ENCODE results near the gene CENPS. TPM values are rescaled to one million over a fixed set of nuclear protein-coding genes. Genes with fewer than 3 reads are reported as not detected.

Gene CENPS
- total and polyA plus RNA-seq, 2 donors (not counting 1 experiment from before 2014, with no cell fraction given), result 3.1 to 10.9 TPM

- ATAC-seq (ENCODE audit: low read depth) (no peak), DNase-seq (no peak)
- Histone ChIP-seq H3K4me2 (replicated peaks; ENCODE audit: low read depth, low read length, poor library complexity, severe bottlenecking) (no peak overlapping the region), H3K4me3 (ENCODE audit: control extremely low read depth in 1 of 5, extremely low read depth in 1 of 5, insufficient read depth in 1 of 5, low read depth in 2 of 5, low read length in 4 of 5) (no peak overlapping the region), H2AFZ (ENCODE audit: insufficient read depth, low read depth, low read length, poor library complexity, severe bottlenecking) (no peak overlapping the region), H3K4me1 (ENCODE audit: control insufficient read depth in 2 of 2, insufficient read depth in 2 of 2, low read length in 2 of 2) (no peaks in the 10 kb centered on the region), H3K9me3 (ENCODE audit: control extremely low read depth in 1 of 3, control insufficient read depth in 2 of 3, insufficient read depth in 1 of 3, low read length in 2 of 3) (no peaks in the 10 kb centered on the region), H3K27ac (ENCODE audit: low read length in 2 of 2) (no peak overlapping the region), H3K79me2 (ENCODE audit: control insufficient read depth, insufficient read depth, low read length) (no peaks in the 10 kb centered on the region), H3K36me3 (replicated peaks in 1 of 2; ENCODE audit: control extremely low read depth in 1 of 2, control insufficient read depth in 1 of 2, extremely low read depth in 1 of 2, insufficient read depth in 2 of 2, low read length in 1 of 2) (peaks cover 0 to 33% of the 10 kb centered on the region in 2 experiments), H3K27me3 (replicated peaks in 1 of 4; ENCODE audit: control extremely low read depth in 1 of 4, control insufficient read depth in 3 of 4, insufficient read depth in 4 of 4, low read length in 3 of 4) (no peaks in the 10 kb centered on the region), H4K20me1 (ENCODE audit: control insufficient read depth, insufficient read depth, low read length, poor library complexity, severe bottlenecking) (no peaks in the 10 kb centered on the region), H3K9ac (ENCODE audit: low read length) (no peak overlapping the region)
- 100% methylated on average over 1 of the region's 5 CpGs for WGBS (ENCODE audit: insufficient coverage)
- TF ChIP-seq CTCF (IDR thresholded peaks at IDR 0.05) (no peak), EZH2 (IDR thresholded peaks at IDR 0.05; ENCODE audit: borderline replicate concordance, insufficient read depth, low read depth, low read length, poor library complexity, severe bottlenecking) (no peak)
- H3K27ac Mint-ChIP-seq, result no peak overlapping the region
- POLR2A ChIA-PET, result no interaction called here
- no peaks in the 10 kb centered on the region for H3K9me3 Mint-ChIP-seq (ENCODE audit: insufficient read depth)
- no peaks in the 10 kb centered on the region for H3K27me3 Mint-ChIP-seq
- no peaks in the 10 kb centered on the region for H3K4me1 Mint-ChIP-seq
- intact Hi-C loops (cut with micrococcal nuclease), result no loop called here
- CTCF ChIA-PET, result interaction anchor here (0.9 kb wide), 1 partner anchor 8 kb away, joined by 5 read pairs; the partner anchor contains the start of gene CENPS
- H3K4me3 Mint-ChIP-seq, result no peak overlapping the region
These were observed 8.6 kb upstream of the CENPS start for GRCh38 chr1:10421637-10422036.

GRCh38 chr1:10424034-10424433, 6.2 kb upstream of the CENPS start:
- ChIA-PET POLR2A (no interaction called here), CTCF (interaction anchor here (0.6 to 1.3 kb wide), 4 partner anchors 37 to 640 kb away, joined by 3 to 4 read pairs (median 3); no protein-coding TSS in a partner anchor)
- H4K20me1 ChIP-seq (ENCODE audit: control insufficient read depth, insufficient read depth, low read length, poor library complexity, severe bottlenecking), result no peaks in the 10 kb centered on the region
- intact Hi-C loops (cut with micrococcal nuclease), result no loop called here
- no peaks in the 10 kb centered on the region for H3K27me3 Mint-ChIP-seq
- H3K36me3 ChIP-seq (replicated peaks in 1 of 2; ENCODE audit: control extremely low read depth in 1 of 2, control insufficient read depth in 1 of 2, extremely low read depth in 1 of 2, insufficient read depth in 2 of 2, low read length in 1 of 2), result peaks cover 0 to 17% of the 10 kb centered on the region in 2 experiments
- H3K4me2 ChIP-seq (replicated peaks; ENCODE audit: low read depth, low read length, poor library complexity, severe bottlenecking), result no peak overlapping the region
- H3K27me3 ChIP-seq (replicated peaks in 1 of 4; ENCODE audit: control extremely low read depth in 1 of 4, control insufficient read depth in 3 of 4, insufficient read depth in 4 of 4, low read length in 3 of 4), result no peaks in the 10 kb centered on the region
- TF ChIP-seq EZH2 (IDR thresholded peaks at IDR 0.05; ENCODE audit: borderline replicate concordance, insufficient read depth, low read depth, low read length, poor library complexity, severe bottlenecking) (no peak), CTCF (IDR thresholded peaks at IDR 0.05) (no peak)
- ATAC-seq (ENCODE audit: low read depth), result no peak
- H3K9me3 ChIP-seq (ENCODE audit: control extremely low read depth in 1 of 3, control insufficient read depth in 2 of 3, insufficient read depth in 1 of 3, low read length in 2 of 3), result no peaks in the 10 kb centered on the region
- peaks cover 0 to 6% of the 10 kb centered on the region in 2 donors for H3K4me1 ChIP-seq (ENCODE audit: control insufficient read depth in 2 of 2, insufficient read depth in 2 of 2, low read length in 2 of 2)
- DNase-seq, result no peak
- H3K9me3 Mint-ChIP-seq (ENCODE audit: insufficient read depth), result no peaks in the 10 kb centered on the region
- no peak overlapping the region for H3K27ac Mint-ChIP-seq
- no peak overlapping the region for H3K9ac ChIP-seq (ENCODE audit: low read length)
- peaks cover 4% of the 10 kb centered on the region for H3K4me1 Mint-ChIP-seq
- H3K27ac ChIP-seq (ENCODE audit: low read length in 2 of 2), result no peak overlapping the region
- H3K4me3 Mint-ChIP-seq, result no peak overlapping the region
- no peaks in the 10 kb centered on the region for H3K79me2 ChIP-seq (ENCODE audit: control insufficient read depth, insufficient read depth, low read length)
- no peak overlapping the region for H3K4me3 ChIP-seq (ENCODE audit: control extremely low read depth in 1 of 5, extremely low read depth in 1 of 5, insufficient read depth in 1 of 5, low read depth in 2 of 5, low read length in 4 of 5)
- no peak overlapping the region for H2AFZ ChIP-seq (ENCODE audit: insufficient read depth, low read depth, low read length, poor library complexity, severe bottlenecking)
- WGBS (ENCODE audit: insufficient coverage), result 90% methylated on average over 9 of the region's 9 CpGs

Measured in B cell (primary cell).